Activated T-helper 17 cell treated with anti-CD3 and anti-CD28 coated beads, Interleukin-2, amount 50 U/mL, for 72 hours (primary cell): ENCODE results near the gene AGBL1. TPM values are rescaled to one million over a fixed set of nuclear protein-coding genes. Genes with fewer than 3 reads are reported as not detected.

Experiments
- ATAC-seq: fragments of 150-1000 bp; cut with Tn5 transposase; replicated peaks from 2 replicates; pipeline ENCODE4 v1.10.0; 2021; ENCODE audit warnings: mild to moderate bottlenecking, moderate library complexity
- H3K27ac Mint-ChIP-seq: one replicate; pipeline ENCODE4 v1.8.0; 2022; ENCODE audit warnings: mixed read lengths
- H3K27me3 Mint-ChIP-seq: one replicate; pipeline ENCODE4 v1.8.0; 2022; ENCODE audit warnings: mixed read lengths
- H3K36me3 Mint-ChIP-seq: one replicate; pipeline ENCODE4 v1.8.0; 2022; ENCODE audit warnings: low read depth, mild to moderate bottlenecking, mixed read lengths
- H3K4me1 Mint-ChIP-seq: one replicate; pipeline ENCODE4 v1.8.0; 2022; ENCODE audit warnings: mixed read lengths
- H3K4me3 Mint-ChIP-seq: one replicate; pipeline ENCODE4 v1.8.0; 2022; ENCODE audit warnings: mild to moderate bottlenecking, mixed read lengths
- H3K9me3 Mint-ChIP-seq: one replicate; pipeline ENCODE4 v1.8.0; 2022; ENCODE audit warnings: mixed read lengths
- total RNA-seq, 2 donors: library from RNA; stranded (reverse); gene quantifications; one replicate each; pipeline ENCODE4 v1.2.3, GENCODE V29; 2022

Gene AGBL1
- total RNA-seq, 2 donors from 2014 or later: 0.19 TPM; not detected in 1

DNA sequence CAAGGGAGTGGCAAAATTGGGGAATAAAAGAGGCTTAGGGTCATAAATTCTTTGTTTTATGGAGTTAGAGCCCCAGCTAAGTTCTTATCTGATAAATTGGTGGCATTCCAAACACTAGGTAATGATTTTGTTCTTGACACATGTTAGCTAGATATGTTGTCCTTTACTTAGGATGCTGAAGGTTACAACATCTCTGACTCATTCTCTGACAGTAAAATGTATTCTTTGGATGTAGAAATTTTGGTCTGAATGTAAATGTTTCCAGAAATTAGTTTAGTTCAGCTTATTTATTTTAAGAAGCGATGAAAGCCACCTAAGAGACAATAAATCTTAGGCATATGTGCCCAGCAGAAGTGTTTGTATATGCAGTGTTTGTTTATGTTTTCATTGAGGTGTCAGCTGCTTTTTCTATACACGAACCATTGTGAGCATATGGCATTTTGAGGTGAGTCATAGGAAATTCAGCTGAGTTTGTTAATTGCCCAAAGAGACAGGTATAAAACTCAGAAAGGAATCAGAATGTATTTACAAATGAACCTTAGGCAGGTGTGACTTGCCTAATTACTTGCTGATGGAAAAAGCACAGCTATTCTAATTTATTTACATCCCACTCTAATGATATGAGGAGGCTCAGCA is 247.7 kb downstream of the AGBL1 start:
- Mint-ChIP-seq H3K36me3 (no peaks in the 10 kb centered on the region), H3K27ac (no peak overlapping the region), H3K4me3 (no peak overlapping the region), H3K4me1 (no peaks in the 10 kb centered on the region), H3K9me3 (peaks cover 3% of the 10 kb centered on the region), H3K27me3 (peaks cover 30% of the 10 kb centered on the region)
- ATAC-seq: no peak

DNA sequence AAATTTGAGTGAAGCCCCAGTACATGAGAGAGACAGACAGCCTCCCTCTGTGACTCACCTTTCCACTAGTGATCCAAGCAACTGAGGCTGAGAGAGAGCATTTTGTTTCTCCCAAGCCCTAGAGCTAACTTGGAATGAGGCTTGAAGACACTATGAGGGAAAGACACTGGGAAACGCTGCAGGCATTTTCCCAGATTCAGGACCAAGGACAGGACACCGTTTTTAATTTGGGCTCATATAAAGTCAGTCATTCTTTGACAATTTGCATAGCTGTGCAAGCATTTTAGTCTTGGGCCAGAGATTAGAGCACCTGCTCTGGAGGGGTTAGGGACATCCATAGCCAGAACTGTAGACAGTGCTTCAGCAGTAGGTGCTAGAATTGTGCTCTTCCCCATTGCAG is 249.0 kb downstream of the AGBL1 start:
- Mint-ChIP-seq H3K4me1 (no peaks in the 10 kb centered on the region), H3K9me3 (peaks cover 3% of the 10 kb centered on the region), H3K36me3 (no peaks in the 10 kb centered on the region)

DNA sequence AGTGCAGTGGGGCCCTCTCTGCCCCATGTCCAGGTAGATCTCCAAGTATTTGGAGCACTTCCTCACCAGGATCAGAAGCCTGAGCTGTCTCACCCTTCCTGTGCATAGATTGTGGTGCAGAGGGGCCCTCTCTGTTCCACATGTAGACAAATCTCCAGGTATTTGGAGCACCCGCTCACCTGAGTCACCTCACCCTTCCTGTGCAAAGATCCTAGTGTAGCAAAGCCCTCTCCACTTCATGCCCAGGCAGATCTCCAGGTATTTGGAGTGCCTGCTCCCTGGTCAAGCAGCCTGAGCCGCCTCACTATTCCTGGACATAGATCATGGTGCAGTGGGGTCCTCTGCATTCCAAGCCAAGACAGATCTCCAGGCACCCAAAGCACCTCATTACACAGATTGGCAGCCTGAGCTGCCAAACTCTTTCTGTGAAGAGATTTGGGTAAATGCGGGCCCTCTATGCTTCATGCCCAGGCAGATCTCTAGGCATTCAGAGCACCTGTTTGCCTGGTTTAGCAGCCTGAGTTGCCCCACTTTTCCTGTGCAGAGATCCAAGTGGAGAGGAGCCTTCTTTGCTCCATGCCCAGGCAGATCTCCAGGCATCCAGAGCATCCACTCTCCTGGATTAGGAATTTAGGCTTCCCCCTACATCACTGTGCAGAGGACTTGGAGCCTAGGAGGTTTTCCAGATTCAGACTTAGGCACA is 249.8 kb downstream of the AGBL1 start:
- Mint-ChIP-seq H3K4me3 (no peak overlapping the region), H3K27ac (no peak overlapping the region), H3K36me3 (no peaks in the 10 kb centered on the region), H3K27me3 (peaks cover 31% of the 10 kb centered on the region), H3K4me1 (no peaks in the 10 kb centered on the region), H3K9me3 (peaks cover 3% of the 10 kb centered on the region)
- ATAC-seq: no peak

More for the DNA sequence above, 249.0 kb downstream of the AGBL1 start:
- Mint-ChIP-seq H3K27me3 (peaks cover 30% of the 10 kb centered on the region), H3K27ac (no peak overlapping the region), H3K4me3 (no peak overlapping the region)
- no peak for ATAC-seq

DNA sequence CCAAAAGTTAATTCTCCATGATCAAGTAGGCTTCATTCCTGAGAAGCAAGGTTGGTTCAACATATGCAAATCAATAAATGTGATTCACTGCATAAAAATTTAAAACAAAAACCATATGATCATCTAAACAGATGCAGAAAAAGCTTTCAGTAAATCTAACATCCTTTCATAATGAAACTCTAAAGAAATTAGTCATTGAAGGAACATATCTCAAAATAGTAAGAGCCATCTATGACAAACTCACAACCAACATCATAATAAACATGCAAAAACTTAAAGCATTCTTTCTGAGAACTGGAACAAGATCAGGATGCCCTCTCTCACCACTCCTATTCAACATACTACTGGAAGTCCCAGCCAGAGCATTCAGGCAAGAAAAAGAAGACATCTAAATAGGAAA is 254.1 kb downstream of the AGBL1 start:
- ATAC-seq: peak; percentile 54
- H3K9me3 Mint-ChIP-seq: peaks cover 9% of the 10 kb centered on the region
- H3K4me1 Mint-ChIP-seq: no peaks in the 10 kb centered on the region
- no peak overlapping the region for H3K4me3 Mint-ChIP-seq
- peaks cover 5% of the 10 kb centered on the region for H3K27me3 Mint-ChIP-seq
- H3K27ac Mint-ChIP-seq: peak overlapping the region; percentile 21
- H3K36me3 Mint-ChIP-seq: no peaks in the 10 kb centered on the region

DNA sequence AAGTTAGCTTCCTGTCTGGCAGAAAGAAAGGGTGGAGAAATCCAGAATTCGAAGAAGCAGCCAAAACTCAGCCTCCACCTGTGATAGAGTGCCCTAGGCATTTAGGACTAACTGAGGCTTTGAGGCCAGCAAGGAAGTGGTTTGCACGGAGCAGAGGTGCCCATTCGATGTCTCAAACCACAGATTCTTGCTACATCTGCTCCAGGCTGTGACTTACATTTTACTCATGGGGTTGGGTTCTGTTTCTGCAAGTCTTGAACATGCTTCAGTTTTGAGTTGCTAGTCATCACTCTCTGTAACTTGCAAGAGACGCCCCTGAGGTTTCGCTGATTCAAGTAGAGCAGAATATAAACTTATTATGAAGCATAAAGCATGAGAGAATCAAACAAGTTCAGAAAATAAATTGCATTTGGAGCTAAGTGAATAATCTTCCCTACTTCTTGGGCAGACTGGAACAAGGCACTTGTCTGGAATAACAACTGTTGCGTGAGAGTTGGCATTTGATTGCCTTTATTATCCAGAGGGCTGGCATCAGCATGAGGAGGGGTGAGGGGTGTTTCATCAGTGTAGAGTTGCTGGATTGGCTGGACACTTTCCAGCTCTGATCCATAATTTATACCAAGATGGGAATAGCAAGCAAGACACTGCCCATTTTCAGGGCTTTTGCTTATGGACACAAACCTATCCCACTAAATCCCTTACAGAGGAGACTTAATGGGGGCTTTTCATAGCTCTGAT is 256.5 kb downstream of the AGBL1 start:
- Mint-ChIP-seq H3K27ac (no peak overlapping the region), H3K27me3 (peaks cover 5% of the 10 kb centered on the region), H3K4me3 (no peak overlapping the region), H3K36me3 (no peaks in the 10 kb centered on the region), H3K4me1 (no peaks in the 10 kb centered on the region), H3K9me3 (peaks cover 8% of the 10 kb centered on the region)
- ATAC-seq: peak; percentile 88

DNA sequence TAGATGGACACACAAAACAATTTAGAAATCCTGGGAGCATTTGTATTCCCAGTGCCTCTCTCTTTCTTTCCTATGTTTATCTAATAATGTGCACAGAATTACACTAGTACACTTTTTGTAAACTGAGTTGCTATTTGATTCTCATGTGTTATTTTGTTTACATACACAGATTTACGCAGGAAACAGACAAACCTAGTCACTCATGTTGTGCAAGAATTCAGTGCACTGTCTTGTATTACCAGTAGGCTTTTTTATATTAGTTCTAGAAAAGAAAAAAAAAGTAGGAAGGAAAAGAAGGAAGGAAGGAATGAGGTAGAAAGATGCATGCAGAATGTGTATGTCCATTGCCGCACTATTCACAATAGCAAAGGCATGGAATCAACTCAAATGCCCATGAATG is 257.4 kb downstream of the AGBL1 start:
- ATAC-seq: no peak
- H3K4me3 Mint-ChIP-seq: no peak overlapping the region
- peaks cover 5% of the 10 kb centered on the region for H3K9me3 Mint-ChIP-seq
- peaks cover 5% of the 10 kb centered on the region for H3K27me3 Mint-ChIP-seq
- H3K27ac Mint-ChIP-seq: no peak overlapping the region
- H3K4me1 Mint-ChIP-seq: no peaks in the 10 kb centered on the region
- H3K36me3 Mint-ChIP-seq: no peaks in the 10 kb centered on the region

DNA sequence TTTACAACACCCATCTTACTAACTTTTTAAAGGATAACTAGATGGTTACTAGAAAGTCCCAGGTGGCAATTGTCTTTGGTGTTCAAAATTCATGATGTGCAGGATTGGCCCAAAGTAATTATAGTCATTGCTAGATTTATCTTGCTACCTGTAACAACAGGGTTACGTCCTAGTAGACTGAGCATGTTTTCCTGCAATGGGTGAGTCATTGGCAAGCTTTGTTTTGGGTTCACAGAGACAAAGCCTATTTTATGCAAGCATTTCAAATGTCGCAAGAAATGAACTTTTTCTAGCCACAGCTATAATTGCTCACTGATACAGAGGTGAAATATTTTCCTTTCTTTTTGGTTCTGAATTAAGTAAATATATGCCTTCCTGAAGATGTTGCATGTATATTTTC is 267.6 kb downstream of the AGBL1 start:
- H3K36me3 Mint-ChIP-seq: no peaks in the 10 kb centered on the region

GRCh38 chr15:86349565-86349964 is 269.9 kb downstream of the AGBL1 start:
- Mint-ChIP-seq H3K4me3 (no peak overlapping the region), H3K27me3 (peaks cover 14% of the 10 kb centered on the region), H3K4me1 (no peaks in the 10 kb centered on the region), H3K27ac (no peak overlapping the region), H3K9me3 (no peaks in the 10 kb centered on the region), H3K36me3 (no peaks in the 10 kb centered on the region)
- ATAC-seq: no peak

More for the DNA sequence above, 267.6 kb downstream of the AGBL1 start:
- no peak for ATAC-seq
- Mint-ChIP-seq H3K9me3 (no peaks in the 10 kb centered on the region), H3K4me3 (no peak overlapping the region), H3K4me1 (no peaks in the 10 kb centered on the region), H3K27ac (no peak overlapping the region), H3K27me3 (peaks cover 14% of the 10 kb centered on the region)

GRCh38 chr15:86353213-86353612 is 273.5 kb downstream of the AGBL1 start:
- H3K4me3 Mint-ChIP-seq: no peak overlapping the region
- no peak for ATAC-seq
- H3K4me1 Mint-ChIP-seq: no peaks in the 10 kb centered on the region
- no peaks in the 10 kb centered on the region for H3K9me3 Mint-ChIP-seq
- H3K36me3 Mint-ChIP-seq: no peaks in the 10 kb centered on the region
- H3K27ac Mint-ChIP-seq: no peak overlapping the region
- H3K27me3 Mint-ChIP-seq: peaks cover 3% of the 10 kb centered on the region

DNA sequence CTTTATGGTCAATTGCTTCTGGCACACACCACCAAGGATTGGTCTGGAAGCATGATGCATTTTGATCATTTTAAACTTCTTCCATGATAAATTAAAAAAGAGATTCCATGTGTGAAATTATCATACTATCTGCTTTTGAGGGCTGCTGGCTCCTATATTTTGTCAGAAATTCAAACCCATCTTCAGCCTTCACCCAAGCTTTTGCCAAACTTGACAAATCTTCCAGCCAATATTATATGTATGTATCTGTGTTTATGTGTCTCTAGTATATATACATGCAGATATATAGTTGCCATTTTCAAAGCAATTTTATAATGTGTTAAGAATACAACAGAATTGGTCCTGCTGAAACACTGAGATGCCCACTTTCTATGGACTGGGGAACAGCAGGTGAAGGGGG is 275.7 kb downstream of the AGBL1 start:
- H3K4me1 Mint-ChIP-seq: no peaks in the 10 kb centered on the region
- no peak overlapping the region for H3K27ac Mint-ChIP-seq
- H3K9me3 Mint-ChIP-seq: no peaks in the 10 kb centered on the region
- H3K27me3 Mint-ChIP-seq: peaks cover 3% of the 10 kb centered on the region
- no peak for ATAC-seq
- no peak overlapping the region for H3K4me3 Mint-ChIP-seq
- H3K36me3 Mint-ChIP-seq: no peaks in the 10 kb centered on the region

DNA sequence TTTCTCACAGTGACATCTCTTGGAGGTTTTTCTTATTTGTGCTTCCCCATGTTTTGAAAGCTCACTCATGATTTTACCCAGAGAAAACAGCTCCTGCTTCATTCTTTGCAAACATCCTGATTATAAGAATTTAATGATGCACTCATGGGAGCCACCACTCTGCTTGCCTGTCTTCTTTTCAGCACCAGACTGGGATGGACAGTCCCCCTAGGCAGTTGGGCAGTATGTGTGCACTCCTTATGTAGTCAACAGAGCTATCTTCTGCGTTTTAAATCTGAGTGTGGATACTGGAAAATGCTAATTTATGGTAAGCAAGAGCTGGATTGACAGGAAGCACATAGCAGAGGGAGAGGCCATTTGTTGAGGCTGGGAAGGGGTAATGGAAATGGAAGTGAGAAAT is 276.1 kb downstream of the AGBL1 start:
- no peaks in the 10 kb centered on the region for H3K9me3 Mint-ChIP-seq
- no peaks in the 10 kb centered on the region for H3K4me1 Mint-ChIP-seq
- no peak overlapping the region for H3K27ac Mint-ChIP-seq
- H3K36me3 Mint-ChIP-seq: no peaks in the 10 kb centered on the region
- no peak overlapping the region for H3K4me3 Mint-ChIP-seq
- H3K27me3 Mint-ChIP-seq: peaks cover 3% of the 10 kb centered on the region
- ATAC-seq: no peak

DNA sequence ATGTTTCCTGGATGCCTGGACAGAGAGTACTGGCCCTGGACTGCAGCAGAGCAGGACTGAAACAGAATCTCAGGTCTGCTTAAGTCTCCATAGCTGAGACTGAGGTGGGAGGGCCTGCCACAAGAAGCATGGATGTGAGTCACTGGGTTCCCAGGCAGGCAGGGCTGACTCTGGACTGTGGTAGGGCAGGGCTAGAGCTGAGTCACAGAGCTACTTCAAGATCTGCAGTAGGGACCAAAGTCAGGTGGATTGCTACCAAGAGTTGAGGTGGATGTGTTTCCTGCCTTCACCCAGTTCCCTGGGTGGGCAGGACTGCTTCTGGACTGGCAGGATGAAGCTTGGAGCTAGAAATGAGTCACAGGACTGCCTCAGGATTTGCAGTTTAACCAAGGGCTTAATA is 282.9 kb downstream of the AGBL1 start:
- no peaks in the 10 kb centered on the region for H3K36me3 Mint-ChIP-seq
- H3K27ac Mint-ChIP-seq: no peak overlapping the region
- H3K4me1 Mint-ChIP-seq: no peaks in the 10 kb centered on the region
- H3K27me3 Mint-ChIP-seq: peaks cover 11% of the 10 kb centered on the region
- peaks cover 14% of the 10 kb centered on the region for H3K9me3 Mint-ChIP-seq
- no peak overlapping the region for H3K4me3 Mint-ChIP-seq
- peak; percentile 80 for ATAC-seq

DNA sequence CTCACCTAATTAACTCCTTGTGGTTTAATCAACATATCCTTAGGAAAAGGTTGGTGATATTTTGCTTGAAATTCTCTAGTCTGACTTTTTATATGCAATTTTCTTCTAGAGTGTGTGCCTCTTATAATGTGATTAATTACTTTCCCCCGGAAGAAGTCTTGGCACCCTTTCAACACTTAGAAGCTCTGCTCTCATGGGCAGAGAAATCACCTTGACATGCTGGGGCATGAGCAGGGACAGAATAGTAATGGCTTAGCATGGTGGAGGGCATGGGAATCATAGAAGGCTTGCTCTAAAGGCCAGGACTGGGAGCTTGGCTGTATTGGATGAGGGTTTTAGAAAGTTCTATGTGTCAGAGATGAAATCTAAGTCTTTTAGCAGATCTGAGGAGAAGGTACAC is 293.5 kb downstream of the AGBL1 start:
- H3K27me3 Mint-ChIP-seq: peaks cover 18% of the 10 kb centered on the region
- no peak for ATAC-seq

DNA sequence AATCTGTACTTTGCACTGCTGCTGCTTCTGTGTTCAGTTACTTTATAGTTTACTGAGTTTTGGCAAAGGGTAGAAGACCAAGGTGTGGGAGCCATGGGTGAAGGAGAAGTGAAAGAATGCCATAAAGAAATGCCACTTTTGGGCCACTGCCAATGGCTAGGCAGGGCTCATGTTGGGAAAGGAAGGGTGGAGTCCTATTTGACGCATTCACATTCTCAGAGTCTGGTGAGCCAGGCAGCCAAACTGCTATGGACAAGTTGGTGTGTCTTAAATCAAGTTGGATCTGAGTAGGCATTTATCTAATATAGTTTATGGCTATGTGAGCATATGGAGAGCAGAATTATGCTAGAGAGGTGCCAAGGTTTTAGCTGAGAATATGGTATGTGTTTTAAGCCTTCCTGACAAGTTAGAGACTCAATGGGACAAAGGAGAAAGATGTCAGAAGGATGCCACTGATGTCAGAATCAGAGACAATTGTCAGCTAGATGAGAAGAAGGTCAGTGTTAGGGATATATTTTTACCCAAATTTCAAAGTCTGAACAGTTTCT is 296.1 kb downstream of the AGBL1 start:
- H3K4me1 Mint-ChIP-seq: no peaks in the 10 kb centered on the region
- no peak overlapping the region for H3K27ac Mint-ChIP-seq
- ATAC-seq: no peak

More for the DNA sequence above, 293.5 kb downstream of the AGBL1 start:
- Mint-ChIP-seq H3K4me3 (no peak overlapping the region), H3K4me1 (no peaks in the 10 kb centered on the region), H3K27ac (no peak overlapping the region), H3K36me3 (no peaks in the 10 kb centered on the region), H3K9me3 (peaks cover 18% of the 10 kb centered on the region)

More for the DNA sequence above, 296.1 kb downstream of the AGBL1 start:
- Mint-ChIP-seq H3K4me3 (no peak overlapping the region), H3K27me3 (peaks cover 17% of the 10 kb centered on the region), H3K36me3 (no peaks in the 10 kb centered on the region), H3K9me3 (peaks cover 10% of the 10 kb centered on the region)
